ENCODE data around the gene ARHGAP27. TPM values are rescaled to one million over a fixed set of nuclear protein-coding genes. Genes with fewer than 3 reads are reported as not detected.
A peak's percentile ranks its signal among the peaks of the same experiment; 100 is the strongest.
"Not testable (repeated sequence)": the region's sequence is repeated elsewhere in the genome, so short reads cannot be mapped to it uniquely, and the experiment has no call there.

Gene ARHGAP27
- total RNA-seq, result 71.0 TPM
- long read RNA-seq, full-length matches to known transcripts, result 26 of 103 reads
- long read RNA-seq, partial matches to known transcripts, result 31 of 103 reads
- long read RNA-seq, other reads (novel, unspliced or antisense), result 46 of 103 reads

- no peaks in the 10 kb centered on the region for H3K27me3 ChIP-seq (ENCODE audit: low read depth)
- intact Hi-C loops (cut with DNase I), result no loop called here
- H3K36me3 ChIP-seq, result peaks cover 30% of the 10 kb centered on the region
- H3K27ac ChIP-seq, result peak within 1 kb of the TSS; percentile 84
- H3K4me1 ChIP-seq, result peaks cover 48% of the 10 kb centered on the region
- DNase-seq (peak; percentile 85), ATAC-seq (peak; percentile 11 to 32)
- TF ChIP-seq CTCF (IDR thresholded peaks at IDR 0.05), result no peak
- no peaks in the 10 kb centered on the region for H3K9me3 ChIP-seq
- peak within 1 kb of the TSS; percentile 74 for H3K4me3 ChIP-seq
Measured at GRCh38 chr17:45432405-45433158, at the start of gene ARHGAP27. ARHGAP27 (minus strand) TSS chr17:45432870; CDS start chr17:45430279, 2,591 bp downstream.

GRCh38 chr17:45482317-45482716 is 49.6 kb upstream of the ARHGAP27 start:
- DNase-seq; H3K4me3 ChIP-seq; H3K27ac ChIP-seq; H3K4me1 ChIP-seq; H3K27me3 ChIP-seq (ENCODE audit: low read depth); H3K9me3 ChIP-seq; ATAC-seq; intact Hi-C loops (cut with DNase I): not testable (repeated sequence)
- H3K36me3 ChIP-seq, result peaks cover 13% of the 10 kb centered on the region

- H3K4me1 ChIP-seq; H3K27me3 ChIP-seq (ENCODE audit: low read depth); H3K9me3 ChIP-seq; DNase-seq; H3K4me3 ChIP-seq; ATAC-seq; H3K27ac ChIP-seq; intact Hi-C loops (cut with DNase I): not testable (repeated sequence)
- peaks cover 56% of the 10 kb centered on the region for H3K36me3 ChIP-seq
Measured at GRCh38 chr17:45475436-45475835, 42.8 kb upstream of the ARHGAP27 start.

- H3K36me3 ChIP-seq, result peaks cover 69% of the 10 kb centered on the region
- DNase-seq; ATAC-seq; H3K27ac ChIP-seq; H3K27me3 ChIP-seq (ENCODE audit: low read depth); H3K9me3 ChIP-seq; H3K4me1 ChIP-seq; H3K4me3 ChIP-seq; intact Hi-C loops (cut with DNase I): not testable (repeated sequence)
Measured at GRCh38 chr17:45472249-45472648, 39.6 kb upstream of the ARHGAP27 start.

- DNase-seq; H3K9me3 ChIP-seq; intact Hi-C loops (cut with DNase I); H3K4me1 ChIP-seq; H3K27me3 ChIP-seq (ENCODE audit: low read depth); H3K27ac ChIP-seq; H3K4me3 ChIP-seq: not testable (repeated sequence)
- ATAC-seq, result peak; percentile 19 to 31
- peaks cover 54% of the 10 kb centered on the region for H3K36me3 ChIP-seq
Measured at GRCh38 chr17:45469204-45469563, 36.5 kb upstream of the ARHGAP27 start.

GRCh38 chr17:45468293-45469203 is 35.9 kb upstream of the ARHGAP27 start:
- H3K27me3 ChIP-seq (ENCODE audit: low read depth); intact Hi-C loops (cut with DNase I); DNase-seq; H3K27ac ChIP-seq; H3K9me3 ChIP-seq; H3K4me1 ChIP-seq; H3K4me3 ChIP-seq: not testable (repeated sequence)
- ATAC-seq, result peak; percentile 40 to 43
- peaks cover 49% of the 10 kb centered on the region for H3K36me3 ChIP-seq

- ATAC-seq, result peak; percentile 97 to 99
- Histone ChIP-seq H3K4me1 (peaks cover 17% of the 10 kb centered on the region), H3K36me3 (peaks cover 14% of the 10 kb centered on the region), H3K27ac (peak overlapping the region; percentile 46)
- H3K9me3 ChIP-seq; H3K4me3 ChIP-seq; H3K27me3 ChIP-seq (ENCODE audit: low read depth); intact Hi-C loops (cut with DNase I): not testable (repeated sequence)
- DNase-seq, result peak; percentile 77
Measured at GRCh38 chr17:45461524-45462327, 29.1 kb upstream of the ARHGAP27 start.

- H3K27ac ChIP-seq; H3K27me3 ChIP-seq (ENCODE audit: low read depth); DNase-seq; ATAC-seq; H3K4me3 ChIP-seq; intact Hi-C loops (cut with DNase I); H3K9me3 ChIP-seq: not testable (repeated sequence)
- H3K4me1 ChIP-seq, result peaks cover 17% of the 10 kb centered on the region
- H3K36me3 ChIP-seq, result peaks cover 23% of the 10 kb centered on the region
Measured at GRCh38 chr17:45460422-45460821, 27.8 kb upstream of the ARHGAP27 start.

- H3K36me3 ChIP-seq, result peaks cover 43% of the 10 kb centered on the region
- H3K27me3 ChIP-seq (ENCODE audit: low read depth); H3K27ac ChIP-seq; H3K9me3 ChIP-seq; ATAC-seq; H3K4me1 ChIP-seq; intact Hi-C loops (cut with DNase I); DNase-seq; H3K4me3 ChIP-seq: not testable (repeated sequence)
Measured at GRCh38 chr17:45454341-45454740, 21.7 kb upstream of the ARHGAP27 start.

- intact Hi-C loops (cut with DNase I); H3K4me1 ChIP-seq; H3K9me3 ChIP-seq; DNase-seq; H3K27me3 ChIP-seq (ENCODE audit: low read depth); H3K4me3 ChIP-seq; H3K27ac ChIP-seq: not testable (repeated sequence)
- peak in 1 of 2 donors; percentile 8 for ATAC-seq
- H3K36me3 ChIP-seq, result peaks cover 43% of the 10 kb centered on the region
Measured at GRCh38 chr17:45453731-45454130, 21.1 kb upstream of the ARHGAP27 start.

- intact Hi-C loops (cut with DNase I); H3K27me3 ChIP-seq (ENCODE audit: low read depth); H3K4me1 ChIP-seq; ATAC-seq; H3K9me3 ChIP-seq; H3K27ac ChIP-seq; H3K4me3 ChIP-seq; DNase-seq: not testable (repeated sequence)
- peaks cover 45% of the 10 kb centered on the region for H3K36me3 ChIP-seq
Measured at GRCh38 chr17:45453225-45453534, 20.5 kb upstream of the ARHGAP27 start.

All from lower lobe of right lung (tissue), 2 donors.